Fibroblast of mammary gland (primary cell): ENCODE data around the gene MSANTD4.
"Not testable (repeated sequence)": the region's sequence is repeated elsewhere in the genome, so short reads cannot be mapped to it uniquely, and the experiment has no call there.

Experiments used
- DNase-seq: peaks from one replicate; pipeline ENCODE4 v3.0.0-alpha.2; 2010; ENCODE audit warnings: low read depth
- H3K4me3 ChIP-seq: 2 replicates; pipeline ENCODE4 v1.5.1; 2011; ENCODE audit warnings: low read depth, mild to moderate bottlenecking, low read length, moderate library complexity; ENCODE audit not compliant: control insufficient read depth
- TF ChIP-seq, protein P1 (sequence below): conservative IDR thresholded peaks from 2 replicates; pipeline ENCODE4 v1.5.1; 2011; ENCODE audit warnings: low read depth, low read length, inconsistent platforms; ENCODE audit not compliant: control insufficient read depth, insufficient read depth

Gene MSANTD4

GRCh38 chr11:106021967-106022794 is at the start of gene MSANTD4:
Gene MSANTD4, minus strand, starts transcription at chr11:106022240. Its CDS starts 11,323 bp downstream, at chr11:106010917.
- H3K4me3 ChIP-seq = peak within 1 kb of the TSS; percentile 76
- TF ChIP-seq, protein P1, sequence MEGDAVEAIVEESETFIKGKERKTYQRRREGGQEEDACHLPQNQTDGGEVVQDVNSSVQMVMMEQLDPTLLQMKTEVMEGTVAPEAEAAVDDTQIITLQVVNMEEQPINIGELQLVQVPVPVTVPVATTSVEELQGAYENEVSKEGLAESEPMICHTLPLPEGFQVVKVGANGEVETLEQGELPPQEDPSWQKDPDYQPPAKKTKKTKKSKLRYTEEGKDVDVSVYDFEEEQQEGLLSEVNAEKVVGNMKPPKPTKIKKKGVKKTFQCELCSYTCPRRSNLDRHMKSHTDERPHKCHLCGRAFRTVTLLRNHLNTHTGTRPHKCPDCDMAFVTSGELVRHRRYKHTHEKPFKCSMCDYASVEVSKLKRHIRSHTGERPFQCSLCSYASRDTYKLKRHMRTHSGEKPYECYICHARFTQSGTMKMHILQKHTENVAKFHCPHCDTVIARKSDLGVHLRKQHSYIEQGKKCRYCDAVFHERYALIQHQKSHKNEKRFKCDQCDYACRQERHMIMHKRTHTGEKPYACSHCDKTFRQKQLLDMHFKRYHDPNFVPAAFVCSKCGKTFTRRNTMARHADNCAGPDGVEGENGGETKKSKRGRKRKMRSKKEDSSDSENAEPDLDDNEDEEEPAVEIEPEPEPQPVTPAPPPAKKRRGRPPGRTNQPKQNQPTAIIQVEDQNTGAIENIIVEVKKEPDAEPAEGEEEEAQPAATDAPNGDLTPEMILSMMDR = no peak
- peak; percentile 99 for DNase-seq

DNA sequence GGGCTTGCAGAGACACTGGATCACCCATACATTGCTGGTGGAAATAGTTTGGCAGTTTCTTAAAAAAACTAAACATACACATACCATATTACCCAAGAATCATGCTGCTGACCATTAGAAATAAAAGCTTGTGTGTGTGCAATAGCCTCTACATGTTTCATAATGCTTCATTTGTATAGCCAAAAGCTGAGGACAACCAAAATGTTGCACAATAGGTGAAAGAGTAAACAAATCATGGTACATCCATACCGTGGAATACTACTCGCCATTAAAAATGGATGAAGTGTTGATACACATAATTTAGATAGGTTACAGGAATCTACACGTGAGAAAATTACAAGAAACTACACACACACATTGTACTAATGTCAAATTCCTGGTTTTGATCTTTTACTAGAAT is 48.6 kb upstream of the MSANTD4 start:
- peak; percentile 23 for DNase-seq
- TF ChIP-seq, protein P1 = no peak

GRCh38 chr11:106063009-106063408 is 41.0 kb upstream of the MSANTD4 start:
- DNase-seq = no peak
- H3K4me3 ChIP-seq = no peak overlapping the region
- TF ChIP-seq, protein P1 = no peak

More for the DNA sequence above, 48.6 kb upstream of the MSANTD4 start:
- H3K4me3 ChIP-seq = no peak overlapping the region

GRCh38 chr11:106061954-106062949 is 40.2 kb upstream of the MSANTD4 start:
- H3K4me3 ChIP-seq = no peak overlapping the region
- no peak for DNase-seq
- TF ChIP-seq, protein P1 = no peak

- TF ChIP-seq, protein P1 = no peak
- no peak overlapping the region for H3K4me3 ChIP-seq
- DNase-seq = no peak
These were observed 39.3 kb upstream of the MSANTD4 start for GRCh38 chr11:106061249-106061784.

- H3K4me3 ChIP-seq = no peak overlapping the region
- TF ChIP-seq, protein P1 = no peak
- no peak for DNase-seq
These were observed 37.6 kb upstream of the MSANTD4 start for GRCh38 chr11:106059617-106060016.

DNA sequence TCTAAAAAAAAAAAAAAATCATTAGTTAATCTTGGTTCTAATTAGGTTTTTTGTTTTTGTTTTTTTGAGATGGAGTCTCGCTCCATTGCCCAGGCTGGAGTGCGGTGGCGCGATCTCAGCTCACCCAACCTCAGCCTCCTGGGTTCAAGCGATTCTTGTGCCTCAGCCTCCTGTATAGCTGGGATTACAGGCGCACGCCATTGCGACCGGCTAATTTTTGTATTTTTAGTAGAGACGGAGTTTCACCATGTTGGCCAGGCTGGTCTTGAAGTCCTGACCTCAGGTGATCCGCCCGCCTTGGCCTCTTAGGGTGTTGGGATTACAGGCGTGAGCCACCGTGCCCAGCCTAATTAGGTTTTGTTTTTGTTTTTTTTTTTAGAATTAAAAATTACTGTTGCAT is 36.3 kb upstream of the MSANTD4 start:
- not testable (repeated sequence) for H3K4me3 ChIP-seq, DNase-seq
